Mesendoderm (in vitro differentiated cells): ENCODE data around the gene SLC26A3.

Experiments
- DNase-seq: peaks from one replicate; pipeline ENCODE4 v3.0.0; 2013
- H2AK5ac ChIP-seq: 2 replicates; pipeline ENCODE4 v1.6.1; 2013; ENCODE audit warnings: low read length, inconsistent platforms
- H2BK120ac ChIP-seq: 2 replicates; pipeline ENCODE4 v1.6.1; 2013; ENCODE audit warnings: low read depth, mild to moderate bottlenecking, low read length, moderate library complexity, mixed read lengths
- H2BK15ac ChIP-seq: replicated peaks from 2 replicates; pipeline ENCODE4 v1.6.1; 2013; ENCODE audit warnings: low read depth, mild to moderate bottlenecking, moderate library complexity
- H2BK5ac ChIP-seq: 2 replicates; pipeline ENCODE4 v1.6.1; 2013; ENCODE audit warnings: low read length, inconsistent platforms
- H3K18ac ChIP-seq: 2 replicates; pipeline ENCODE4 v1.6.1; 2013; ENCODE audit warnings: mild to moderate bottlenecking, low read length, mixed read lengths
- H3K23ac ChIP-seq: one replicate; pipeline ENCODE4 v1.6.1; 2013; ENCODE audit warnings: low read length
- H3K27ac ChIP-seq: 2 replicates; pipeline ENCODE4 v1.5.1; 2013; ENCODE audit warnings: low read depth, mild to moderate bottlenecking, inconsistent platforms, low read length, moderate library complexity
- H3K27me3 ChIP-seq: 2 replicates; pipeline ENCODE4 v1.6.1; 2013; ENCODE audit warnings: low read length, control low read depth, mild to moderate bottlenecking, inconsistent platforms; ENCODE audit not compliant: insufficient read depth, poor library complexity
- H3K36me3 ChIP-seq: 2 replicates; pipeline ENCODE4 v1.6.1; 2013; ENCODE audit warnings: low read length, inconsistent platforms; ENCODE audit not compliant: control insufficient read depth, insufficient read depth
- H3K4ac ChIP-seq: one replicate; pipeline ENCODE4 v1.6.1; 2013; ENCODE audit warnings: low read depth, mild to moderate bottlenecking, low read length, moderate library complexity
- H3K4me1 ChIP-seq: 2 replicates; pipeline ENCODE4 v1.6.1; 2013; ENCODE audit warnings: low read depth, low read length, inconsistent platforms; ENCODE audit not compliant: control insufficient read depth
- H3K4me2 ChIP-seq: 2 replicates; pipeline ENCODE4 v1.6.1; 2013; ENCODE audit warnings: low read length
- H3K4me3 ChIP-seq: 2 replicates; pipeline ENCODE4 v1.5.1; 2013; ENCODE audit warnings: mild to moderate bottlenecking, low read length
- H3K56ac ChIP-seq: one replicate; pipeline ENCODE4 v1.6.1; 2013; ENCODE audit warnings: low read length
- H3K79me1 ChIP-seq: 2 replicates; pipeline ENCODE4 v1.6.1; 2013; ENCODE audit warnings: low read length, inconsistent platforms
- H3K79me2 ChIP-seq: 2 replicates; pipeline ENCODE4 v1.6.1; 2013; ENCODE audit warnings: mild to moderate bottlenecking, low read length; ENCODE audit not compliant: control insufficient read depth, insufficient read depth
- H3K9ac ChIP-seq: 2 replicates; pipeline ENCODE4 v1.6.1; 2013; ENCODE audit warnings: low read length, inconsistent platforms
- H4K5ac ChIP-seq: one replicate; pipeline ENCODE4 v1.6.1; 2013; ENCODE audit warnings: low read length
- H4K8ac ChIP-seq: one replicate; pipeline ENCODE4 v1.6.1; 2013; ENCODE audit warnings: low read depth, mild to moderate bottlenecking, control low read depth, low read length, moderate library complexity
- WGBS: extraction: QIAGEN DNeasy Blood & Tissue Kit; methylation state at CpG from one replicate; pipeline ENCODE4 v1.1.7; 2013; ENCODE audit warnings: low lambda C conversion rate, missing lambda C conversion rate; ENCODE audit not compliant: insufficient coverage; ENCODE audit errors: extremely low coverage; 5-methylcytosine and 5-hydroxymethylcytosine counted together

SLC26A3 gene

GRCh38 chr7:107746006-107746405 is 57.0 kb downstream of the SLC26A3 start:
- Histone ChIP-seq H4K8ac (no peak overlapping the region), H3K27me3 (no peaks in the 10 kb centered on the region), H3K27ac (no peak overlapping the region), H3K79me1 (peaks cover 3% of the 10 kb centered on the region), H3K79me2 (peaks cover 26% of the 10 kb centered on the region), H3K18ac (no peak overlapping the region), H3K4me2 (no peak overlapping the region), H2AK5ac (no peak overlapping the region), H3K9ac (no peak overlapping the region), H3K4ac (no peak overlapping the region), H3K23ac (no peak overlapping the region), H3K56ac (no peak overlapping the region), H3K4me1 (no peaks in the 10 kb centered on the region), H2BK5ac (no peak overlapping the region), H4K5ac (no peak overlapping the region), H2BK15ac (no peak overlapping the region), H3K4me3 (no peak overlapping the region), H2BK120ac (no peak overlapping the region), H3K36me3 (no peaks in the 10 kb centered on the region)
- WGBS, result no CpG with 5 or more reads among the region's 3 CpGs
- DNase-seq, result no peak

GRCh38 chr7:107744345-107744750 is 58.7 kb downstream of the SLC26A3 start:
- Histone ChIP-seq H3K4me1 (no peaks in the 10 kb centered on the region), H3K23ac (no peak overlapping the region), H2BK5ac (no peak overlapping the region), H3K36me3 (no peaks in the 10 kb centered on the region), H3K4me3 (peak overlapping the region; percentile 85), H2AK5ac (no peak overlapping the region), H3K4ac (peak overlapping the region; percentile 41), H3K18ac (no peak overlapping the region), H2BK15ac (no peak overlapping the region), H3K27ac (no peak overlapping the region), H3K27me3 (no peaks in the 10 kb centered on the region), H3K56ac (peak overlapping the region; percentile 94), H4K5ac (no peak overlapping the region), H3K79me1 (peaks cover 3% of the 10 kb centered on the region), H3K9ac (peak overlapping the region; percentile 95), H3K4me2 (peak overlapping the region; percentile 57), H4K8ac (no peak overlapping the region), H2BK120ac (no peak overlapping the region), H3K79me2 (peaks cover 26% of the 10 kb centered on the region)
- WGBS, result no CpG with 5 or more reads among the region's 22 CpGs
- no peak for DNase-seq

- no peak within 1 kb of the TSS for H3K23ac ChIP-seq
- H3K4me1 ChIP-seq, result no peaks in the 10 kb centered on the region
- H3K4me2 ChIP-seq, result peak within 1 kb of the TSS; percentile 96
- no peak within 1 kb of the TSS for H2BK120ac ChIP-seq
- no peak within 1 kb of the TSS for H4K5ac ChIP-seq
- H4K8ac ChIP-seq, result no peak within 1 kb of the TSS
- peak within 1 kb of the TSS; percentile 85 for H3K4me3 ChIP-seq
- H3K56ac ChIP-seq, result peak within 1 kb of the TSS; percentile 94
- peak; percentile 97 for DNase-seq
- peak within 1 kb of the TSS; percentile 94 for H3K27ac ChIP-seq
- no peak within 1 kb of the TSS for H2BK15ac ChIP-seq
- no peaks in the 10 kb centered on the region for H3K27me3 ChIP-seq
- H3K4ac ChIP-seq, result peak within 1 kb of the TSS; percentile 94
- peak within 1 kb of the TSS; percentile 36 for H2BK5ac ChIP-seq
- peaks cover 3% of the 10 kb centered on the region for H3K79me1 ChIP-seq
- no peak within 1 kb of the TSS for H2AK5ac ChIP-seq
- H3K79me2 ChIP-seq, result peaks cover 26% of the 10 kb centered on the region
- H3K18ac ChIP-seq, result peak within 1 kb of the TSS; percentile 85
- no CpG with 5 or more reads among the region's 56 CpGs for WGBS
- no peaks in the 10 kb centered on the region for H3K36me3 ChIP-seq
- H3K9ac ChIP-seq, result peak within 1 kb of the TSS; percentile 95
These were observed 59.3 kb downstream of the SLC26A3 start, which contains the start of gene CBLL1 for GRCh38 chr7:107743567-107744344. CBLL1 (plus strand) TSS chr7:107744142; CDS start chr7:107744164, 22 bp downstream.

- Histone ChIP-seq H3K23ac (no peak overlapping the region), H2BK120ac (no peak overlapping the region), H2BK15ac (no peak overlapping the region), H3K27ac (peak overlapping the region; percentile 33), H3K18ac (no peak overlapping the region), H3K4ac (no peak overlapping the region), H3K36me3 (no peaks in the 10 kb centered on the region), H2BK5ac (peak overlapping the region; percentile 28), H3K27me3 (no peaks in the 10 kb centered on the region), H3K4me1 (no peaks in the 10 kb centered on the region), H3K79me1 (peaks cover 3% of the 10 kb centered on the region), H3K4me2 (peak overlapping the region; percentile 96), H4K5ac (no peak overlapping the region), H2AK5ac (no peak overlapping the region), H3K9ac (peak overlapping the region; percentile 78), H4K8ac (no peak overlapping the region), H3K56ac (peak overlapping the region; percentile 94), H3K4me3 (peak overlapping the region; percentile 80), H3K79me2 (peaks cover 26% of the 10 kb centered on the region)
- WGBS, result 100% methylated on average over 2 of the region's 29 CpGs
- peak; percentile 86 for DNase-seq
These were observed 60.1 kb downstream of the SLC26A3 start for GRCh38 chr7:107742678-107743566.

GRCh38 chr7:107728276-107728675 is 74.7 kb downstream of the SLC26A3 start:
- Histone ChIP-seq H2BK15ac (no peak overlapping the region), H4K5ac (no peak overlapping the region), H3K18ac (no peak overlapping the region), H3K27ac (no peak overlapping the region), H3K4me2 (no peak overlapping the region), H2BK120ac (no peak overlapping the region), H4K8ac (no peak overlapping the region), H3K4me1 (no peaks in the 10 kb centered on the region), H3K36me3 (no peaks in the 10 kb centered on the region), H3K27me3 (no peaks in the 10 kb centered on the region), H3K56ac (no peak overlapping the region), H3K4me3 (no peak overlapping the region), H3K79me2 (no peaks in the 10 kb centered on the region), H3K23ac (no peak overlapping the region), H3K79me1 (no peaks in the 10 kb centered on the region), H3K4ac (no peak overlapping the region), H2AK5ac (no peak overlapping the region), H3K9ac (no peak overlapping the region), H2BK5ac (no peak overlapping the region)
- DNase-seq, result no peak
